WTC11 (cell line): ENCODE data around the gene ABCB8. TPM values are rescaled to one million over a fixed set of nuclear protein-coding genes. Genes with fewer than 3 reads are reported as not detected.
A peak's percentile ranks its signal among the peaks of the same experiment; 100 is the strongest.

Source experiments
- ATAC-seq: fragments of 200-7000 bp; cut with Tn5 transposase; 2 replicates; pipeline ENCODE4 v1.10.0; 2021; ENCODE audit warnings: mild to moderate bottlenecking, moderate library complexity
- Bru-seq: library from RNA; stranded (reverse); fragments of 400-500 nt; gene quantifications from one replicate; lab custom pipeline; 2021; lab: Mats Ljungman, UMichigan
- CTCF ChIA-PET: fragments of 300-600 bp; sonication (Branson Sonifier 250); formaldehyde crosslinking; loops from one replicate; lab custom pipeline; 2021; ENCODE audit warnings: antibody characterized with exemption; lab: Charles Lee
- POLR2A ChIA-PET: fragments of 350-600 bp; sonication (Branson Sonifier 250); formaldehyde crosslinking; loops from one replicate; lab custom pipeline; 2021; ENCODE audit warnings: antibody characterized with exemption; lab: Charles Lee
- DNase-seq: peaks from one replicate; pipeline ENCODE4 v3.0.0; 2021; ENCODE audit warnings: low spot score
- H3K27ac Mint-ChIP-seq: 2 replicates; pipeline ENCODE4 v1.8.0; 2021; ENCODE audit warnings: mixed read lengths
- H3K27me3 Mint-ChIP-seq: 2 replicates; pipeline ENCODE4 v1.8.0; 2021; ENCODE audit warnings: low read depth, mild to moderate bottlenecking, moderate library complexity, mixed read lengths
- H3K36me3 Mint-ChIP-seq: 2 replicates; pipeline ENCODE4 v1.8.0; 2021; ENCODE audit warnings: mixed read lengths
- H3K4me1 Mint-ChIP-seq: 2 replicates; pipeline ENCODE4 v1.8.0; 2022; ENCODE audit warnings: mixed read lengths
- H3K4me3 Mint-ChIP-seq: 2 replicates; pipeline ENCODE4 v1.8.0; 2021; ENCODE audit warnings: mild to moderate bottlenecking, moderate library complexity, mixed read lengths
- H3K9me3 Mint-ChIP-seq: 2 replicates; pipeline ENCODE4 v1.8.0; 2021; ENCODE audit warnings: mixed read lengths
- ETV6 ChIP-seq: sonication (generic); formaldehyde crosslinking; IDR thresholded peaks from 2 replicates; pipeline ENCODE4 v1.8.1; 2022; ENCODE audit warnings: mild to moderate bottlenecking, missing genetic modification reagents
- FOXK1 ChIP-seq: sonication (generic); formaldehyde crosslinking; IDR thresholded peaks from 2 replicates; pipeline ENCODE4 v1.8.0; 2022; ENCODE audit warnings: mild to moderate bottlenecking, moderate library complexity, missing genetic modification reagents
- JUN ChIP-seq: sonication (generic); formaldehyde crosslinking; IDR thresholded peaks from 2 replicates; pipeline ENCODE4 v1.8.0; 2023; ENCODE audit warnings: mild to moderate bottlenecking, missing genetic modification reagents
- NFATC4 ChIP-seq: fragments of 250-450 bp; sonication (Bioruptor Pico); IDR thresholded peaks from 2 replicates; pipeline ENCODE4 v1.9.0; 2021; ENCODE audit warnings: mild to moderate bottlenecking
- NFE2L1 ChIP-seq: sonication (generic); formaldehyde crosslinking; IDR thresholded peaks from 2 replicates; pipeline ENCODE4 v1.8.1; 2023; ENCODE audit warnings: missing genetic modification reagents
- NFYB ChIP-seq: sonication (generic); formaldehyde crosslinking; conservative IDR thresholded peaks from 2 replicates; pipeline ENCODE4 v1.8.0; 2022; ENCODE audit warnings: low read depth, missing genetic modification reagents
- NR1H2 ChIP-seq: sonication (generic); formaldehyde crosslinking; IDR thresholded peaks from 2 replicates; pipeline ENCODE4 v1.9.0; 2021; ENCODE audit warnings: mild to moderate bottlenecking, moderate library complexity, missing genetic modification reagents
- PRRX2 ChIP-seq: fragments of 250-450 bp; sonication (Bioruptor Pico); IDR thresholded peaks from 2 replicates; pipeline ENCODE4 v1.8.0; 2021; ENCODE audit warnings: mild to moderate bottlenecking
- SP1 ChIP-seq: sonication (generic); formaldehyde crosslinking; conservative IDR thresholded peaks from 2 replicates; pipeline ENCODE4 v1.8.1; 2022; ENCODE audit warnings: missing genetic modification reagents
- TP53 ChIP-seq: sonication (generic); formaldehyde crosslinking; IDR thresholded peaks from 2 replicates; pipeline ENCODE4 v1.8.1; 2023; ENCODE audit warnings: mild to moderate bottlenecking, missing genetic modification reagents
- ZNF396 ChIP-seq: fragments of 250-450 bp; sonication (Bioruptor Pico); IDR thresholded peaks from 2 replicates; pipeline ENCODE4 v1.8.0; 2021; ENCODE audit warnings: mild to moderate bottlenecking, moderate library complexity, borderline replicate concordance
- long read RNA-seq, 3 experiments: library from RNA in 1 of 3; library from capped mRNA in 1 of 3; library from polyadenylated mRNA in 1 of 3; unstranded in 2 of 3; stranded (forward) in 1 of 3; transcript quantifications; one replicate each; pipeline ENCODE4 v2.0.0, GENCODE V29; 2021
- total RNA-seq: library from RNA; stranded (reverse); gene quantifications from 3 replicates; pipeline ENCODE4 v1.2.3, GENCODE V29; 2021
- TF ChIP-seq, protein P1 (sequence below): sonication (generic); formaldehyde crosslinking; IDR thresholded peaks from 2 replicates; pipeline ENCODE4 v1.8.1; 2023; ENCODE audit warnings: mild to moderate bottlenecking, missing genetic modification reagents, borderline replicate concordance
- TF ChIP-seq, protein P2 (sequence below): sonication (generic); formaldehyde crosslinking; IDR thresholded peaks from 2 replicates; pipeline ENCODE4 v1.8.0; 2023; ENCODE audit warnings: mild to moderate bottlenecking, missing genetic modification reagents
- TF ChIP-seq, protein P3 (sequence below): sonication (generic); formaldehyde crosslinking; IDR thresholded peaks from 2 replicates; pipeline ENCODE4 v1.8.1; 2022; ENCODE audit warnings: mild to moderate bottlenecking, moderate library complexity, missing genetic modification reagents
- TF ChIP-seq, protein P4 (sequence below): sonication (generic); formaldehyde crosslinking; conservative IDR thresholded peaks from 2 replicates; pipeline ENCODE4 v1.8.1; 2022; ENCODE audit warnings: mild to moderate bottlenecking, missing genetic modification reagents
- TF ChIP-seq, protein P5 (sequence below): fragments of 250-450 bp; sonication (Bioruptor Pico); IDR thresholded peaks from 2 replicates; pipeline ENCODE4 v1.8.0; 2021; ENCODE audit warnings: mild to moderate bottlenecking
- TF ChIP-seq, protein P6 (sequence below): sonication (generic); formaldehyde crosslinking; IDR thresholded peaks from 2 replicates; pipeline ENCODE4 v1.8.0; 2022; ENCODE audit warnings: mild to moderate bottlenecking, missing genetic modification reagents

Gene ABCB8
- total RNA-seq, result 27.9 to 35.9 TPM (median 28.4 TPM) in 3 replicates
- percentile 54 among the genes with signal in this experiment for Bru-seq, nascent RNA
- long read RNA-seq, experiment 1, full-length matches to known transcripts, result 38 of 61 reads
- long read RNA-seq, experiment 1, partial matches to known transcripts, result 11 of 61 reads
- long read RNA-seq, experiment 1, other reads (novel, unspliced or antisense), result 12 of 61 reads
- long read RNA-seq, experiment 2, full-length matches to known transcripts, result 7 of 23 reads
- long read RNA-seq, experiment 2, partial matches to known transcripts, result 8 of 23 reads
- long read RNA-seq, experiment 2, other reads (novel, unspliced or antisense), result 8 of 23 reads
- long read RNA-seq, experiment 3, full-length matches to known transcripts, result 16 of 22 reads
- long read RNA-seq, experiment 3, partial matches to known transcripts, result 0 of 22 reads
- long read RNA-seq, experiment 3, other reads (novel, unspliced or antisense), result 6 of 22 reads

DNA sequence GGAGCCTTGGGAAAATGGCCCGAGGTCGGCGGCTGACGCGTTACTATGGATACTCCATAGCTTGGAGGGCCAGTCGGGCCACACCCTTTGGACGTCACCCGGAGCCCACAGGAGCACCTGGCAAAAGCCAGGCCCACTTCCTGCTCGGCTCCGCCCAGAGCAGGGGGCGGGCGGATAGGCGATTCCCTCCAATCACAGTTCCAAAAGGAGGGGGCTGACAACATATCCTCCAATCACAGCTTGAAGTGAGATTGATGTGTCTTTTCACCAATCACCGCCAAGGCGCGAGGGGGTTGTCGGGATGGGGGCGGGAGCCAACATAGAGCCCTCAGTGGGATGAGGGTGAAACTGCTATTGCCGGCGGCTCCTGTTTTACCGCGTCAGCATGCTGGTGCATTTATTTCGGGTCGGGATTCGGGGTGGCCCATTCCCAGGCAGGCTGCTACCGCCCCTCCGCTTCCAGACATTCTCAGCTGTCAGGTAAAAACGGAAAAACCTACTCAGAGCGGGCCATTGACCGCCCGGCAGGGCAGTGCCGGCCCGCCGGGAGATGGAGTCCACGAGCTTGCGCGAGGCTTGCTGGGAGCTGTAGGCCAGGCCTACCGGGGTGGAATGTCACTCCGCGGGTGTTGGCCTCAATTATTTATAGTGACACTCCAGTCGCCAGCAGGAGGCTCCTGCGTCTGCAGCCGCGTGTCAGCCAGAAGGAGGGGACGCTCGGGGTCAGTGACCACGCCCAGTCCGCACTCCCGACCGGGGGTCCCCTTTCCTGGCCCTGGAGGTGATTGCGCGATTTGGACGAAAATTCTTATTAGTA lies at the start of gene ABCB8:
ABCB8 (plus strand) TSS at position 320 of the 817 bp plus-strand sequence; CDS start at position 386, 66 bp downstream.
- H3K36me3 Mint-ChIP-seq, result no peaks in the 10 kb centered on the region
- peak within 1 kb of the TSS; percentile 92 for H3K4me3 Mint-ChIP-seq
- H3K9me3 Mint-ChIP-seq, result no peaks in the 10 kb centered on the region
- CTCF ChIA-PET, result interaction anchor here (0.5 to 3.5 kb wide), 25 partner anchors 9 to 712 kb away, joined by 3 to 75 read pairs (median 4); partner anchors contain the start of genes AGAP3, CDK5 and FASTK
- no peak for TF ChIP-seq NFATC4
- TF ChIP-seq ETV6 (CRISPR knock-in tag), result peak; percentile 57; the same call in 1 of the 2 replicates
- TF ChIP-seq, protein P1, sequence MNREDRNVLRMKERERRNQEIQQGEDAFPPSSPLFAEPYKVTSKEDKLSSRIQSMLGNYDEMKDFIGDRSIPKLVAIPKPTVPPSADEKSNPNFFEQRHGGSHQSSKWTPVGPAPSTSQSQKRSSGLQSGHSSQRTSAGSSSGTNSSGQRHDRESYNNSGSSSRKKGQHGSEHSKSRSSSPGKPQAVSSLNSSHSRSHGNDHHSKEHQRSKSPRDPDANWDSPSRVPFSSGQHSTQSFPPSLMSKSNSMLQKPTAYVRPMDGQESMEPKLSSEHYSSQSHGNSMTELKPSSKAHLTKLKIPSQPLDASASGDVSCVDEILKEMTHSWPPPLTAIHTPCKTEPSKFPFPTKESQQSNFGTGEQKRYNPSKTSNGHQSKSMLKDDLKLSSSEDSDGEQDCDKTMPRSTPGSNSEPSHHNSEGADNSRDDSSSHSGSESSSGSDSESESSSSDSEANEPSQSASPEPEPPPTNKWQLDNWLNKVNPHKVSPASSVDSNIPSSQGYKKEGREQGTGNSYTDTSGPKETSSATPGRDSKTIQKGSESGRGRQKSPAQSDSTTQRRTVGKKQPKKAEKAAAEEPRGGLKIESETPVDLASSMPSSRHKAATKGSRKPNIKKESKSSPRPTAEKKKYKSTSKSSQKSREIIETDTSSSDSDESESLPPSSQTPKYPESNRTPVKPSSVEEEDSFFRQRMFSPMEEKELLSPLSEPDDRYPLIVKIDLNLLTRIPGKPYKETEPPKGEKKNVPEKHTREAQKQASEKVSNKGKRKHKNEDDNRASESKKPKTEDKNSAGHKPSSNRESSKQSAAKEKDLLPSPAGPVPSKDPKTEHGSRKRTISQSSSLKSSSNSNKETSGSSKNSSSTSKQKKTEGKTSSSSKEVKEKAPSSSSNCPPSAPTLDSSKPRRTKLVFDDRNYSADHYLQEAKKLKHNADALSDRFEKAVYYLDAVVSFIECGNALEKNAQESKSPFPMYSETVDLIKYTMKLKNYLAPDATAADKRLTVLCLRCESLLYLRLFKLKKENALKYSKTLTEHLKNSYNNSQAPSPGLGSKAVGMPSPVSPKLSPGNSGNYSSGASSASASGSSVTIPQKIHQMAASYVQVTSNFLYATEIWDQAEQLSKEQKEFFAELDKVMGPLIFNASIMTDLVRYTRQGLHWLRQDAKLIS (CRISPR knock-in tag), result no peak
- no peak for TF ChIP-seq ZNF396 (CRISPR knock-in tag)
- TF ChIP-seq TP53, result no peak
- TF ChIP-seq, protein P2, sequence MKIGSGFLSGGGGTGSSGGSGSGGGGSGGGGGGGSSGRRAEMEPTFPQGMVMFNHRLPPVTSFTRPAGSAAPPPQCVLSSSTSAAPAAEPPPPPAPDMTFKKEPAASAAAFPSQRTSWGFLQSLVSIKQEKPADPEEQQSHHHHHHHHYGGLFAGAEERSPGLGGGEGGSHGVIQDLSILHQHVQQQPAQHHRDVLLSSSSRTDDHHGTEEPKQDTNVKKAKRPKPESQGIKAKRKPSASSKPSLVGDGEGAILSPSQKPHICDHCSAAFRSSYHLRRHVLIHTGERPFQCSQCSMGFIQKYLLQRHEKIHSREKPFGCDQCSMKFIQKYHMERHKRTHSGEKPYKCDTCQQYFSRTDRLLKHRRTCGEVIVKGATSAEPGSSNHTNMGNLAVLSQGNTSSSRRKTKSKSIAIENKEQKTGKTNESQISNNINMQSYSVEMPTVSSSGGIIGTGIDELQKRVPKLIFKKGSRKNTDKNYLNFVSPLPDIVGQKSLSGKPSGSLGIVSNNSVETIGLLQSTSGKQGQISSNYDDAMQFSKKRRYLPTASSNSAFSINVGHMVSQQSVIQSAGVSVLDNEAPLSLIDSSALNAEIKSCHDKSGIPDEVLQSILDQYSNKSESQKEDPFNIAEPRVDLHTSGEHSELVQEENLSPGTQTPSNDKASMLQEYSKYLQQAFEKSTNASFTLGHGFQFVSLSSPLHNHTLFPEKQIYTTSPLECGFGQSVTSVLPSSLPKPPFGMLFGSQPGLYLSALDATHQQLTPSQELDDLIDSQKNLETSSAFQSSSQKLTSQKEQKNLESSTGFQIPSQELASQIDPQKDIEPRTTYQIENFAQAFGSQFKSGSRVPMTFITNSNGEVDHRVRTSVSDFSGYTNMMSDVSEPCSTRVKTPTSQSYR (CRISPR knock-in tag), result no peak
- TF ChIP-seq, protein P3, sequence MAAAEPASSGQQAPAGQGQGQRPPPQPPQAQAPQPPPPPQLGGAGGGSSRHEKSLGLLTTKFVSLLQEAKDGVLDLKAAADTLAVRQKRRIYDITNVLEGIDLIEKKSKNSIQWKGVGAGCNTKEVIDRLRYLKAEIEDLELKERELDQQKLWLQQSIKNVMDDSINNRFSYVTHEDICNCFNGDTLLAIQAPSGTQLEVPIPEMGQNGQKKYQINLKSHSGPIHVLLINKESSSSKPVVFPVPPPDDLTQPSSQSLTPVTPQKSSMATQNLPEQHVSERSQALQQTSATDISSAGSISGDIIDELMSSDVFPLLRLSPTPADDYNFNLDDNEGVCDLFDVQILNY (CRISPR knock-in tag), result 0 out of 2 replicates have a peak, but pooled peaks have one; percentile 36
- TF ChIP-seq NFYB (CRISPR knock-in tag), result peak; percentile 97
- TF ChIP-seq, protein P4, sequence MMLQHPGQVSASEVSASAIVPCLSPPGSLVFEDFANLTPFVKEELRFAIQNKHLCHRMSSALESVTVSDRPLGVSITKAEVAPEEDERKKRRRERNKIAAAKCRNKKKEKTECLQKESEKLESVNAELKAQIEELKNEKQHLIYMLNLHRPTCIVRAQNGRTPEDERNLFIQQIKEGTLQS (CRISPR knock-in tag), result no peak
- peak; percentile 97 for TF ChIP-seq SP1
- TF ChIP-seq NR1H2 (CRISPR knock-in tag), result no peak
- TF ChIP-seq JUN (CRISPR knock-in tag), result no peak
- no peak for TF ChIP-seq NFE2L1
- TF ChIP-seq, protein P5, sequence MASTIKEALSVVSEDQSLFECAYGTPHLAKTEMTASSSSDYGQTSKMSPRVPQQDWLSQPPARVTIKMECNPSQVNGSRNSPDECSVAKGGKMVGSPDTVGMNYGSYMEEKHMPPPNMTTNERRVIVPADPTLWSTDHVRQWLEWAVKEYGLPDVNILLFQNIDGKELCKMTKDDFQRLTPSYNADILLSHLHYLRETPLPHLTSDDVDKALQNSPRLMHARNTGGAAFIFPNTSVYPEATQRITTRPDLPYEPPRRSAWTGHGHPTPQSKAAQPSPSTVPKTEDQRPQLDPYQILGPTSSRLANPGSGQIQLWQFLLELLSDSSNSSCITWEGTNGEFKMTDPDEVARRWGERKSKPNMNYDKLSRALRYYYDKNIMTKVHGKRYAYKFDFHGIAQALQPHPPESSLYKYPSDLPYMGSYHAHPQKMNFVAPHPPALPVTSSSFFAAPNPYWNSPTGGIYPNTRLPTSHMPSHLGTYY, result no peak
- no peak; the same call in 1 of the 2 replicates for TF ChIP-seq FOXK1
- no peak for TF ChIP-seq PRRX2
- TF ChIP-seq, protein P6, sequence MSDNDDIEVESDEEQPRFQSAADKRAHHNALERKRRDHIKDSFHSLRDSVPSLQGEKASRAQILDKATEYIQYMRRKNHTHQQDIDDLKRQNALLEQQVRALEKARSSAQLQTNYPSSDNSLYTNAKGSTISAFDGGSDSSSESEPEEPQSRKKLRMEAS, result no peak
- TF ChIP-seq, all 79 proteins: peak for 4
- Mint-ChIP-seq H3K27me3 (peaks cover 8% of the 10 kb centered on the region; the same call in 1 of the 2 replicates), H3K4me1 (peaks cover 24% of the 10 kb centered on the region), H3K27ac (peak within 1 kb of the TSS; percentile 99)
- peak; percentile 99 for DNase-seq
- peak; percentile 95 for ATAC-seq
- POLR2A ChIA-PET, result interaction anchor here (0.5 to 1.3 kb wide), 4 partner anchors 10 to 100 kb away, joined by 3 to 9 read pairs (median 4); no protein-coding TSS in a partner anchor
